Measurements from ENCODE around the gene NEK11. TPM values are rescaled to one million over a fixed set of nuclear protein-coding genes. Genes with fewer than 3 reads are reported as not detected.

NEK11 gene
- total RNA-seq, 1 donor from 2014 or later: 20.9 TPM

DNA sequence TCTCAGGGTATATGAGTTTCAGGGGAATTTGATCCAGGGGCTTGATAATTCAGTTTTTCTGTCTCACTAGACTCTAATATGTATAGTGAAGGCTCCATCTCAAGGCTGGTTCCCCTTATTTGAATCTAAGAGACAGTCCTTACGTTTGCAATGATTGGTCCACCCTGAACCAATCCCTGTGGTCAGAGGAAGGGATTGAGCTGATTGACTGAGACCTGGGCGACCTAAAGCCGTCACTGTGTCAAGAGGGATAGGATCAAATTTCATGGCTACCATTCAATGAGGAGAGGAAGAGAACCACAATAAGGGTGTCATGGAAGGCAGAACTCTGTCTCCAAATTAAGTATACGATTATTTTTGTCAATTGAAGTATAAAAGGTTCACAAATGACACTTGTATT, 371.2 kb downstream of the NEK11 start:
- Histone ChIP-seq H3K4me3 (ENCODE audit: low read length in 3 of 3) (no peak overlapping the region), H3K9me3 (ENCODE audit: control insufficient read depth in 3 of 3, low read length in 3 of 3) (no peaks in the 10 kb centered on the region), H3K27ac (ENCODE audit: low read depth, low read length) (no peak overlapping the region), H3K36me3 (ENCODE audit: control insufficient read depth in 3 of 3, insufficient read depth in 3 of 3, low read length in 3 of 3) (no peaks in the 10 kb centered on the region), H3K9ac (ENCODE audit: low read depth in 1 of 3, low read length in 3 of 3) (no peak overlapping the region), H3K4me1 (ENCODE audit: control insufficient read depth in 3 of 3, insufficient read depth in 3 of 3, low read length in 3 of 3) (peaks cover 2 to 5% (median 4%) of the 10 kb centered on the region in 3 donors), H3K27me3 (ENCODE audit: control insufficient read depth in 3 of 3, insufficient read depth in 3 of 3, low read length in 3 of 3) (no peaks in the 10 kb centered on the region)

Small RNAs within 50 kb of the gene (small RNA-seq; reads per million reads assigned to genes)
- not detected for gene RNU6-726P

Other genes with a start within 250 kb of the NEK11 start
- 106 TPM for gene ATP2C1, start 132.8 kb upstream of the NEK11 start, total RNA-seq
- gene ASTE1, start 52 bp upstream of the NEK11 start, total RNA-seq: 5.2 TPM